H9 (cell line): ENCODE results near the gene LINC01488. TPM values are rescaled to one million over a fixed set of nuclear protein-coding genes. Genes with fewer than 3 reads are reported as not detected.

ENCODE experiments used
- DNase-seq: peaks from one replicate; pipeline ENCODE4 v3.0.0-alpha.2; 2017
- H2AFZ ChIP-seq: one replicate; pipeline ENCODE4 v1.6.1; 2013; ENCODE audit warnings: mild to moderate bottlenecking, low read length, control low read depth, moderate library complexity
- H2AK5ac ChIP-seq: 2 replicates; pipeline ENCODE4 v1.6.1; 2013; ENCODE audit warnings: low read length, control low read depth, mixed read lengths; ENCODE audit not compliant: insufficient read length
- H2BK120ac ChIP-seq: one replicate; pipeline ENCODE4 v1.6.1; 2013; ENCODE audit warnings: low read depth, mild to moderate bottlenecking, low read length, control low read depth, inconsistent platforms; ENCODE audit not compliant: poor library complexity, severe bottlenecking
- H2BK12ac ChIP-seq: 2 replicates; pipeline ENCODE4 v1.6.1; 2013; ENCODE audit warnings: low read length, control low read depth, mixed read lengths, low read depth; ENCODE audit not compliant: insufficient read length
- H2BK15ac ChIP-seq: 2 replicates; pipeline ENCODE4 v1.6.1; 2013; ENCODE audit warnings: low read depth, low read length, control low read depth
- H2BK20ac ChIP-seq: one replicate; pipeline ENCODE4 v1.6.1; 2013; ENCODE audit warnings: low read depth, mild to moderate bottlenecking, low read length, control low read depth, inconsistent platforms; ENCODE audit not compliant: poor library complexity, severe bottlenecking
- H2BK5ac ChIP-seq: 2 replicates; pipeline ENCODE4 v1.6.1; 2013; ENCODE audit warnings: low read length, control low read depth, mixed read lengths; ENCODE audit not compliant: insufficient read length
- H3K14ac ChIP-seq: 2 replicates; pipeline ENCODE4 v1.6.1; 2013; ENCODE audit warnings: low read length, control low read depth; ENCODE audit not compliant: insufficient read depth
- H3K18ac ChIP-seq: 2 replicates; pipeline ENCODE4 v1.6.1; 2013; ENCODE audit warnings: low read depth, mild to moderate bottlenecking, mixed read lengths, low read length, control low read depth; ENCODE audit not compliant: insufficient read length
- H3K23ac ChIP-seq: 2 replicates; pipeline ENCODE4 v1.6.1; 2013; ENCODE audit warnings: low read length, control low read depth, mixed read lengths, low read depth; ENCODE audit not compliant: insufficient read length
- H3K23me2 ChIP-seq: 2 replicates; pipeline ENCODE4 v1.6.1; 2013; ENCODE audit warnings: low read depth, mild to moderate bottlenecking, mixed read lengths, low read length, control low read depth; ENCODE audit not compliant: insufficient read length, poor library complexity, severe bottlenecking
- H3K27ac ChIP-seq: 2 replicates; pipeline ENCODE4 v1.5.1; 2013; ENCODE audit warnings: low read length, control low read depth, mixed read lengths, low read depth; ENCODE audit not compliant: insufficient read length
- H3K27me3 ChIP-seq: 2 replicates; pipeline ENCODE4 v1.6.1; 2013; ENCODE audit warnings: low read length, control low read depth, inconsistent platforms; ENCODE audit not compliant: insufficient read depth
- H3K4ac ChIP-seq: 2 replicates; pipeline ENCODE4 v1.6.1; 2013; ENCODE audit warnings: low read depth, mild to moderate bottlenecking, control low read depth, inconsistent platforms, low read length, moderate library complexity
- H3K4me1 ChIP-seq: 2 replicates; pipeline ENCODE4 v1.6.1; 2013; ENCODE audit warnings: low read length, control low read depth, inconsistent platforms; ENCODE audit not compliant: insufficient read depth
- H3K4me2 ChIP-seq: 2 replicates; pipeline ENCODE4 v1.6.1; 2013; ENCODE audit warnings: low read length, control low read depth, mixed read lengths; ENCODE audit not compliant: insufficient read length, insufficient read depth
- H3K56ac ChIP-seq: 2 replicates; pipeline ENCODE4 v1.6.1; 2013; ENCODE audit warnings: low read depth, mild to moderate bottlenecking, mixed read lengths, low read length, control low read depth; ENCODE audit not compliant: insufficient read length
- H3K79me1 ChIP-seq: 2 replicates; pipeline ENCODE4 v1.6.1; 2013; ENCODE audit warnings: low read depth, mild to moderate bottlenecking, moderate library complexity, low read length, control low read depth, inconsistent platforms; ENCODE audit not compliant: insufficient read depth, poor library complexity, severe bottlenecking
- H3K79me2 ChIP-seq: 2 replicates; pipeline ENCODE4 v1.6.1; 2013; ENCODE audit warnings: low read length, control low read depth, inconsistent platforms; ENCODE audit not compliant: insufficient read depth
- H3K9ac ChIP-seq: 2 replicates; pipeline ENCODE4 v1.6.1; 2013; ENCODE audit warnings: low read length, control low read depth, mixed read lengths; ENCODE audit not compliant: insufficient read length; ENCODE audit errors: extremely low read depth
- H3K9me3 ChIP-seq: one replicate; pipeline ENCODE4 v1.6.1; 2013; ENCODE audit warnings: low read depth, low read length, inconsistent platforms; ENCODE audit not compliant: control insufficient read depth
- H3T11ph ChIP-seq: one replicate; pipeline ENCODE4 v1.6.1; 2013; ENCODE audit warnings: mild to moderate bottlenecking, low read length, control low read depth, inconsistent platforms
- H4K20me1 ChIP-seq: one replicate; pipeline ENCODE4 v1.6.1; 2013; ENCODE audit not compliant: control insufficient read depth, insufficient read length, insufficient read depth
- H4K5ac ChIP-seq: 2 replicates; pipeline ENCODE4 v1.6.1; 2013; ENCODE audit warnings: low read depth, mild to moderate bottlenecking, mixed read lengths, low read length, control low read depth; ENCODE audit not compliant: insufficient read length
- H4K8ac ChIP-seq: replicated peaks from 2 replicates; pipeline ENCODE4 v1.6.1; 2013; ENCODE audit warnings: low read length, control low read depth, mixed read lengths, low read depth; ENCODE audit not compliant: insufficient read length
- H4K91ac ChIP-seq: 2 replicates; pipeline ENCODE4 v1.6.1; 2013; ENCODE audit warnings: low read depth, mild to moderate bottlenecking, moderate library complexity, mixed read lengths, low read length, control low read depth; ENCODE audit not compliant: insufficient read length
- H3K27ac Mint-ChIP-seq, 3 experiments: 2 replicates in 2 of 3; 3 replicates in 1 of 3; pipeline ENCODE4 v1.8.0; 2020 to 2021; ENCODE audit warnings: mixed read lengths in 3 of 3, mild to moderate bottlenecking in 1 of 3, moderate library complexity in 1 of 3
- H3K27me3 Mint-ChIP-seq: 2 replicates; pipeline ENCODE4 v1.8.0; 2021; ENCODE audit warnings: low read depth, mild to moderate bottlenecking, moderate library complexity, mixed read lengths
- H3K36me3 Mint-ChIP-seq, 3 experiments: 2 replicates in 2 of 3; 3 replicates in 1 of 3; pipeline ENCODE4 v1.8.0; 2020 to 2021; ENCODE audit warnings: low read depth in 3 of 3, mixed read lengths in 3 of 3; ENCODE audit not compliant: insufficient read depth in 1 of 3
- H3K4me1 Mint-ChIP-seq, 2 experiments: 2 replicates each; pipeline ENCODE4 v1.8.0; 2020; ENCODE audit warnings: mixed read lengths in 2 of 2
- H3K4me3 Mint-ChIP-seq, 2 experiments: 2 replicates in 1 of 2; 3 replicates in 1 of 2; pipeline ENCODE4 v1.8.0; 2020 to 2021; ENCODE audit warnings: mild to moderate bottlenecking in 2 of 2, mixed read lengths in 2 of 2, moderate library complexity in 1 of 2
- H3K9me3 Mint-ChIP-seq, 2 experiments: 2 replicates in 1 of 2; 3 replicates in 1 of 2; pipeline ENCODE4 v1.8.0; 2020; ENCODE audit warnings: mild to moderate bottlenecking in 2 of 2, mixed read lengths in 2 of 2, moderate library complexity in 1 of 2
- WGBS: extraction: QIAGEN DNeasy Blood & Tissue Kit; methylation state at CpG from one replicate; pipeline ENCODE4 v1.1.7; 2013; ENCODE audit warnings: missing lambda C conversion rate, low lambda C conversion rate, mixed read lengths; ENCODE audit not compliant: insufficient read length; ENCODE audit errors: extremely low coverage; 5-methylcytosine and 5-hydroxymethylcytosine counted together
- total RNA-seq: library from RNA; stranded (reverse); gene quantifications from 2 replicates; pipeline ENCODE4 v1.2.1, GENCODE V29; 2021
- TF ChIP-seq, protein P1 (sequence below): fragments of 200-600 bp; sonication (generic); conservative IDR thresholded peaks from 3 replicates; pipeline ENCODE4 v1.8.0; 2021; ENCODE audit warnings: antibody characterized with exemption, mild to moderate bottlenecking

LINC01488 gene
- total RNA-seq, 1 experiment from 2014 or later = not detected

DNA sequence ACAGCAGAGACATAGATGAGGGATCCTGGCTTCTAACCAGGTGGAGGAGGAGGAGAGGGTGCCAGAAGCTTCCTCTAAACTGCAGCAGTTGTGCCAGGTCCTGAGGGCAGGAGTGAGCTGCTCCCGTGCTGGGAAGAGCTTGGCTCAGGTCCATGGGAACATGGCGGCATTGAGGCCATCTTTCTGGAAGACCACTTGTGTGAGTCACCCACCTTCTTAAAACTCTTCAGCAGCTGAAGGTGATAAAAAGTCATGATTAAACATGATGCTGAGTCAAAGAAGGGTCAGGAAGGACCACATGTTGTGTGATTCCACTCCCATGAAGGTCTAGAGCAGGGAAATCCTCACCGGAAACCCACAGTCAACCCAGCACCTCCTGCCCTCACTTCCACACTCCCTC, 35.1 kb downstream of the LINC01488 start:
- Histone ChIP-seq H3K79me1 (no peaks in the 10 kb centered on the region), H2AK5ac (no peak overlapping the region), H2BK5ac (no peak overlapping the region), H3K9ac (no peak overlapping the region), H3K18ac (no peak overlapping the region), H3K56ac (no peak overlapping the region), H3K4me2 (no peak overlapping the region), H2BK15ac (no peak overlapping the region), H2BK20ac (no peak overlapping the region), H3K27me3 (no peaks in the 10 kb centered on the region), H3K4ac (no peak overlapping the region), H3K9me3 (no peaks in the 10 kb centered on the region), H3K14ac (no peak overlapping the region; the same call in 1 of the 2 replicates), H3K23me2 (no peaks in the 10 kb centered on the region), H3K23ac (no peak overlapping the region), H4K5ac (no peak overlapping the region), H2BK12ac (no peak overlapping the region), H3K4me1 (peaks cover 8% of the 10 kb centered on the region; the same call in 1 of the 2 replicates), H3T11ph (no peak overlapping the region), H4K8ac (no peak overlapping the region), H3K79me2 (no peaks in the 10 kb centered on the region), H3K27ac (no peak overlapping the region), H4K20me1 (no peaks in the 10 kb centered on the region), H2BK120ac (no peak overlapping the region), H4K91ac (no peak overlapping the region), H2AFZ (no peak overlapping the region)
- H3K27me3 Mint-ChIP-seq = peaks cover 26% of the 10 kb centered on the region
- H3K4me1 Mint-ChIP-seq = peaks cover 14 to 18% of the 10 kb centered on the region in 2 experiments
- TF ChIP-seq, protein P1, sequence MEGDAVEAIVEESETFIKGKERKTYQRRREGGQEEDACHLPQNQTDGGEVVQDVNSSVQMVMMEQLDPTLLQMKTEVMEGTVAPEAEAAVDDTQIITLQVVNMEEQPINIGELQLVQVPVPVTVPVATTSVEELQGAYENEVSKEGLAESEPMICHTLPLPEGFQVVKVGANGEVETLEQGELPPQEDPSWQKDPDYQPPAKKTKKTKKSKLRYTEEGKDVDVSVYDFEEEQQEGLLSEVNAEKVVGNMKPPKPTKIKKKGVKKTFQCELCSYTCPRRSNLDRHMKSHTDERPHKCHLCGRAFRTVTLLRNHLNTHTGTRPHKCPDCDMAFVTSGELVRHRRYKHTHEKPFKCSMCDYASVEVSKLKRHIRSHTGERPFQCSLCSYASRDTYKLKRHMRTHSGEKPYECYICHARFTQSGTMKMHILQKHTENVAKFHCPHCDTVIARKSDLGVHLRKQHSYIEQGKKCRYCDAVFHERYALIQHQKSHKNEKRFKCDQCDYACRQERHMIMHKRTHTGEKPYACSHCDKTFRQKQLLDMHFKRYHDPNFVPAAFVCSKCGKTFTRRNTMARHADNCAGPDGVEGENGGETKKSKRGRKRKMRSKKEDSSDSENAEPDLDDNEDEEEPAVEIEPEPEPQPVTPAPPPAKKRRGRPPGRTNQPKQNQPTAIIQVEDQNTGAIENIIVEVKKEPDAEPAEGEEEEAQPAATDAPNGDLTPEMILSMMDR = no peak
- DNase-seq = no peak
- H3K9me3 Mint-ChIP-seq = peaks cover 24 to 30% of the 10 kb centered on the region in 2 experiments
- H3K36me3 Mint-ChIP-seq = peaks cover 13 to 36% (median 13%) of the 10 kb centered on the region in 3 experiments
- no peak overlapping the region for H3K4me3 Mint-ChIP-seq
- H3K27ac Mint-ChIP-seq = peak overlapping the region in 1 of 3 experiments; percentile 66; a peak in 1 of 7 replicates
- no CpG with 5 or more reads among the region's 3 CpGs for WGBS
